ENCODE measurements around the gene NUAK2. TPM values are rescaled to one million over a fixed set of nuclear protein-coding genes. Genes with fewer than 3 reads are reported as not detected.

The NUAK2 gene
- total RNA-seq, 1 donor from 2014 or later, result 13.5 TPM

DNA sequence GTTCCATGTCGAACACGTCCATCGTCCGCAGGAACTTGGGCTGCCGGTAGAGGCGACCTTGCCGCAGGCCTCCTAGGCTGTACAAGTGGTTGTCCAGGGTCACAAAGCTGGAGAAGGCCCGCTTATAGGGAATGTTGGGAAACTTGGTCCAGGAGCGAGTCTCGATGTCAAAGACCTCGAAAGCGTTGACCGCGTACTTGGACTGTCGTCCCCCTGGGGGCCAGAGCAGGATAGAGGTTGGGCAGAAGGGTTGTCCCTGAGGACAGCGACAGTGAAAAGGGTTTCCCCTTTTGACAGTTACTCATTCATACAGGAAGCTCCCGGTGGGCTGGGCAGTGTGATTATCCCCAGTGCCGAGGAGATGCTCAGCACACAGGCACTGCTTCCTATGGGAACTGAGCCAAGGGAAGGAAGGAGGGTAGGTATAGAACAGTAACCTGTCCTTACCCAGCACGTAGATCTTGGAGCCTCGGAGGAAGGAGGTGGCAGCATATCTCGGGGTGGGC is 17.7 kb upstream of the NUAK2 start:
- Mint-ChIP-seq H3K4me3 (no peak overlapping the region), H3K27me3 (peaks cover 61% of the 10 kb centered on the region), H3K9me3 (no peaks in the 10 kb centered on the region), H3K27ac (no peak overlapping the region), H3K4me1 (ENCODE audit: unreplicated experiment) (peaks cover 2% of the 10 kb centered on the region), H3K36me3 (no peaks in the 10 kb centered on the region)
- no peak for DNase-seq (ENCODE audit: extremely low spot score, unreplicated experiment)
- TF ChIP-seq, protein P1, sequence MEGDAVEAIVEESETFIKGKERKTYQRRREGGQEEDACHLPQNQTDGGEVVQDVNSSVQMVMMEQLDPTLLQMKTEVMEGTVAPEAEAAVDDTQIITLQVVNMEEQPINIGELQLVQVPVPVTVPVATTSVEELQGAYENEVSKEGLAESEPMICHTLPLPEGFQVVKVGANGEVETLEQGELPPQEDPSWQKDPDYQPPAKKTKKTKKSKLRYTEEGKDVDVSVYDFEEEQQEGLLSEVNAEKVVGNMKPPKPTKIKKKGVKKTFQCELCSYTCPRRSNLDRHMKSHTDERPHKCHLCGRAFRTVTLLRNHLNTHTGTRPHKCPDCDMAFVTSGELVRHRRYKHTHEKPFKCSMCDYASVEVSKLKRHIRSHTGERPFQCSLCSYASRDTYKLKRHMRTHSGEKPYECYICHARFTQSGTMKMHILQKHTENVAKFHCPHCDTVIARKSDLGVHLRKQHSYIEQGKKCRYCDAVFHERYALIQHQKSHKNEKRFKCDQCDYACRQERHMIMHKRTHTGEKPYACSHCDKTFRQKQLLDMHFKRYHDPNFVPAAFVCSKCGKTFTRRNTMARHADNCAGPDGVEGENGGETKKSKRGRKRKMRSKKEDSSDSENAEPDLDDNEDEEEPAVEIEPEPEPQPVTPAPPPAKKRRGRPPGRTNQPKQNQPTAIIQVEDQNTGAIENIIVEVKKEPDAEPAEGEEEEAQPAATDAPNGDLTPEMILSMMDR (conservative IDR thresholded peaks at IDR 0.05), result no peak

DNA sequence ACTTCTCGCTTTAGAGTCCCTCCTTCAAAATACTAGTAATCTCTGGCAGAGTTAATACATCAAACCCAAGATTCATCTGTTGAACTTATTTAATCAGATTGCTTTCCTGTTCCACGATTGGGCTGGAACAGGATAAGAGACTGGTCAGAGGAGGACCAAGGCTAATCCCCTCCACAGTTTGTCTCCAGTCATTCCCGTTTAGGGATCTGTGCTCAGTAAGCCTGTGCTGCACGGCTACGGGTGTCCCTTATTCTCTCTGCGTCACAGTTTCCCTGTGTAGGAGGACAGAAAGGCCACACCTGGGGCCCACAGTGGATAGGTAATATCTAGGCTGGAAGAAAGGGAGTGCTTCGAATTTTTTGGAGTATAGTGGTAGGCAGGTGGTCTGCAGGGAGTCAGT is 16.5 kb upstream of the NUAK2 start:
- H3K27me3 Mint-ChIP-seq, result peaks cover 64% of the 10 kb centered on the region
- H3K9me3 Mint-ChIP-seq, result no peaks in the 10 kb centered on the region
- no peak for DNase-seq (ENCODE audit: extremely low spot score, unreplicated experiment)
- no peak overlapping the region for H3K4me3 Mint-ChIP-seq
- no peaks in the 10 kb centered on the region for H3K4me1 Mint-ChIP-seq (ENCODE audit: unreplicated experiment)
- no peaks in the 10 kb centered on the region for H3K36me3 Mint-ChIP-seq
- TF ChIP-seq, protein P1 (conservative IDR thresholded peaks at IDR 0.05), result no peak
- no peak overlapping the region for H3K27ac Mint-ChIP-seq

DNA sequence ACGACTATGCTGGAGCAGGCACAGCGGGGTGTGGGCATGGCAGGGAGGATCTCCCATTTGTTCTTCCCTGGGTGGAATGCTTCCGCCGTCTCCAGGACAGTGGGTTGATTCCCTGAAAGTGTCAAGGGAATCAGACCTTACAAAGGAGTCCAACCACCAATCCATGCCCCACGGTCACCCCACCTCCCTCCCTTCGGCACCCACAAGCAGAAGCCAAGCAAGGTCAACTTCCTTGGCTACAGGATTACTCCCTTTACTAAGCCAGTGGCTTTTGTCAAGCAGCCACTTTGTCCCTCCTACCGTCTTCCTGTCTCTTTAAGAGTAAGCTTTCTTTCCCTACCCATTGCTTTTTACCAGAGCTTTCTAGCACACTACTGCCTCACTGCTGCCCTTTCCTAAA is 15.9 kb upstream of the NUAK2 start:
- Mint-ChIP-seq H3K27me3 (peaks cover 58% of the 10 kb centered on the region), H3K36me3 (no peaks in the 10 kb centered on the region), H3K9me3 (no peaks in the 10 kb centered on the region), H3K27ac (no peak overlapping the region), H3K4me3 (no peak overlapping the region), H3K4me1 (ENCODE audit: unreplicated experiment) (no peaks in the 10 kb centered on the region)
- TF ChIP-seq, protein P1 (conservative IDR thresholded peaks at IDR 0.05), result no peak
- no peak for DNase-seq (ENCODE audit: extremely low spot score, unreplicated experiment)

DNA sequence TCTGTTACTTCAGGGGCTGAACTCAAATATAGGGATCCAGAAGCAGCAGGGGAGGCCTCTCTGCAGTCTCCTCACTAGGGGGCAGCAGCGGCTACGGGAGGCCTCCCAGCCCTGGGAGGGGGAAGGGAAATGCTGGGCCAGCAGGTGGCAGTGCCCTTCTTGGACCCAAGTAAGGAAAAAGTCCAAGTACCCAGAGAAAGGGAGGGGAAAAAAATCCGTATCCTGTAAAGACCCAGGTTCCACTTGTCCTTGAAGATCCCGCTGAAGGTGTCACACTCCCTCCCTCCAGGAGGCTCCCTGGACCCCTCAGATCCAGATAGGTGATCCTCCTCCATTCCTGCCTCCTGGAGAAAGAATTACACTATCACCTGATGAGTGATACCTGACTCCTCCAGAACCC is 14.1 kb upstream of the NUAK2 start:
- no peaks in the 10 kb centered on the region for H3K4me1 Mint-ChIP-seq (ENCODE audit: unreplicated experiment)
- H3K27me3 Mint-ChIP-seq, result peaks cover 43% of the 10 kb centered on the region
- TF ChIP-seq, protein P1 (conservative IDR thresholded peaks at IDR 0.05), result peak; percentile 93
- no peaks in the 10 kb centered on the region for H3K9me3 Mint-ChIP-seq
- H3K36me3 Mint-ChIP-seq, result no peaks in the 10 kb centered on the region
- no peak overlapping the region for H3K27ac Mint-ChIP-seq
- no peak overlapping the region for H3K4me3 Mint-ChIP-seq
- DNase-seq (ENCODE audit: extremely low spot score, unreplicated experiment), result peak; percentile 79

DNA sequence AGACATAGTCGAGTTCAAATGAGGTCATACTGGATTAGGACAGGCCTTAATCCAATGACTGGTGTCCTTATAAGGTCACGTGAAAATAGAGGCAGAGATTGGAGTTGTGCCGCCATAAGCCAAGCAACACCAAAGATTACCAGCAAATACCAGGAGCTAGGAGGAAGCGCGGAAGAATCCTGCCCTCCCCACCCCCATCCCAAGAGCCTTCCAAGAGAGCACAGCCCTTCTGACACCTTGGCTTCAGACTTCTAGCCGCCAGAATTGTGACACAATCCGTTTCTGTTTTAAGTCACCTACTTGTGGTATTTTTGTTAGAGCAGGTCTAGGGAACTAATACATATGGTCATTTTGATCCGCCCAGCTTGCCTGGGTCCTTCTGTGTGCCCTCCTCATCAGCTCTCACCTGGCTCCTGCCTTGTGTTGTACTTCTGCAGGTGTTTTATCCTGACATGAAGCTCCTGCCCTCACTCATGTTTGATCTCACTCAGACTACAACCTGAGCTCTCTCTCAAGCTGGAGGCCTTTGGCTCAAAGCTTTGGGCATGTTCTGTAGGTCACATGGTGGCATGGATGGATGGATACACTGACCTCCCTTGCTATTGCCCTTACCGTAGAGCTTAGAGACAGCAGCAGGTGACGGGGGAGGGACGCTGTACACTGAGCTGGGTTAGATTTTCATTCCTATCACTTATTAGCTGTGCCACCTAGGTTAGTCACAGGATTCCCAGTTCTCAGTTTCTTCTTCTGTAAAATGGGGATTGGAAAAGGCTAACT is 10.7 kb upstream of the NUAK2 start:
- no peak overlapping the region for H3K4me3 Mint-ChIP-seq
- DNase-seq (ENCODE audit: extremely low spot score, unreplicated experiment), result no peak
- TF ChIP-seq, protein P1 (conservative IDR thresholded peaks at IDR 0.05), result no peak
- H3K27ac Mint-ChIP-seq, result no peak overlapping the region
- H3K4me1 Mint-ChIP-seq (ENCODE audit: unreplicated experiment), result peaks cover 5% of the 10 kb centered on the region
- H3K36me3 Mint-ChIP-seq, result no peaks in the 10 kb centered on the region
- peaks cover 34% of the 10 kb centered on the region for H3K27me3 Mint-ChIP-seq
- H3K9me3 Mint-ChIP-seq, result no peaks in the 10 kb centered on the region

Data from type B pancreatic cell (in vitro differentiated cells).